Measurements from ENCODE around the gene PTH1R.

DNA sequence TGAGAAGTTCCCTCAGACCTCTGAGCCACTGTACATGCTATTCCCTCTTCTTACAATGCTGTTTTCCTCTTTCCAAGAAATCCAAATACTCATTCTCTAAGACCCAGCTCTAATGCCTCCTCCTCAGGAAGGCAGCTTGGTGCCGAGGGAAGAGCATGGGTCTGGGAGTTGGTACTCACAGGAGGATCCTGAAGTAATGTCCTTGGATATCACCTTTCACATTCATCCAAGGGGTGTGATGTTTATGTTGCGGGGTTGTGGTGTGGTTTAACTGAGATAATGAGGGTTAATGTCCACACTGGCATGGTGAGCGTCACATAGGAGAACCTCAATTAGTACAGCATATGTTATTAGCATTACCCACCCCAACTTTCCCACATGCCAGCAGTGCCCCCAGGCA is 46.2 kb upstream of the PTH1R start:
- TF ChIP-seq, protein P1, sequence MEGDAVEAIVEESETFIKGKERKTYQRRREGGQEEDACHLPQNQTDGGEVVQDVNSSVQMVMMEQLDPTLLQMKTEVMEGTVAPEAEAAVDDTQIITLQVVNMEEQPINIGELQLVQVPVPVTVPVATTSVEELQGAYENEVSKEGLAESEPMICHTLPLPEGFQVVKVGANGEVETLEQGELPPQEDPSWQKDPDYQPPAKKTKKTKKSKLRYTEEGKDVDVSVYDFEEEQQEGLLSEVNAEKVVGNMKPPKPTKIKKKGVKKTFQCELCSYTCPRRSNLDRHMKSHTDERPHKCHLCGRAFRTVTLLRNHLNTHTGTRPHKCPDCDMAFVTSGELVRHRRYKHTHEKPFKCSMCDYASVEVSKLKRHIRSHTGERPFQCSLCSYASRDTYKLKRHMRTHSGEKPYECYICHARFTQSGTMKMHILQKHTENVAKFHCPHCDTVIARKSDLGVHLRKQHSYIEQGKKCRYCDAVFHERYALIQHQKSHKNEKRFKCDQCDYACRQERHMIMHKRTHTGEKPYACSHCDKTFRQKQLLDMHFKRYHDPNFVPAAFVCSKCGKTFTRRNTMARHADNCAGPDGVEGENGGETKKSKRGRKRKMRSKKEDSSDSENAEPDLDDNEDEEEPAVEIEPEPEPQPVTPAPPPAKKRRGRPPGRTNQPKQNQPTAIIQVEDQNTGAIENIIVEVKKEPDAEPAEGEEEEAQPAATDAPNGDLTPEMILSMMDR (IDR thresholded peaks at IDR 0.05): no peak
- TF ChIP-seq ZFX (IDR thresholded peaks at IDR 0.05; ENCODE audit: borderline replicate concordance): no peak

Data from 22Rv1 (cell line).